IPS-18a (cell line): ENCODE results near the gene EPG5.
"Not testable (repeated sequence)": the region's sequence is repeated elsewhere in the genome, so short reads cannot be mapped to it uniquely, and the experiment has no call there.

Source experiments
- H3K27ac ChIP-seq: one replicate; pipeline ENCODE4 v1.5.1; 2013; ENCODE audit warnings: low read length
- H3K27me3 ChIP-seq: one replicate; pipeline ENCODE4 v1.6.1; 2013; ENCODE audit warnings: mild to moderate bottlenecking, low read length; ENCODE audit not compliant: control insufficient read depth, insufficient read depth
- H3K36me3 ChIP-seq: one replicate; pipeline ENCODE4 v1.6.1; 2013; ENCODE audit warnings: low read depth, low read length; ENCODE audit not compliant: control insufficient read depth
- H3K4me1 ChIP-seq: one replicate; pipeline ENCODE4 v1.6.1; 2013; ENCODE audit warnings: low read depth, low read length; ENCODE audit not compliant: control insufficient read depth
- H3K4me3 ChIP-seq: one replicate; pipeline ENCODE4 v1.5.1; 2013; ENCODE audit warnings: low read length
- H3K9ac ChIP-seq: one replicate; pipeline ENCODE4 v1.6.1; 2013; ENCODE audit warnings: mild to moderate bottlenecking, low read length, moderate library complexity
- H3K9me3 ChIP-seq: one replicate; pipeline ENCODE4 v1.6.1; 2013; ENCODE audit warnings: low read depth, low read length; ENCODE audit not compliant: control insufficient read depth

EPG5 gene

DNA sequence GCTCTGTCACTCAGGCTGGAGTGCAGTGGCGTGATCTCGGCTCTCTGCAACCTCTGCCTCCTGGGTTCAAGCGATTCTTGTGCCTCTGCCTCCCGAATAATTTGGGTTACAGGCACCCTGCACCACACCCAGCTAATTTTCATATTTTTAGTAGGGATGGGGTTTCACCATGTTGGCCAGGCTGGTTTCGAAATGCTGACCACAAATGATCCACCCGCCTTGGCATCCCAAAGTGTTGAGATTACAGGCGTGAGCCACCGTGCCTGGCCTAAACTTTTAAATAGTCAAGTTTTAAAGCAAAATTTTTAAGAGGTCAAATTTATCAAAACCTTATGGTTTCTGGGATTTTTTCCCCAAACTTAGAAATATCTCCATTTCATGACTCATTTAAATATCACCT, 148.4 kb downstream of the EPG5 start:
- not testable (repeated sequence) for H3K9me3 ChIP-seq, H3K9ac ChIP-seq, H3K4me3 ChIP-seq, H3K36me3 ChIP-seq, H3K27me3 ChIP-seq, H3K4me1 ChIP-seq, H3K27ac ChIP-seq

GRCh38 chr18:45817543-45817942, 149.6 kb downstream of the EPG5 start:
- no peak overlapping the region for H3K27ac ChIP-seq
- H3K27me3 ChIP-seq: no peaks in the 10 kb centered on the region
- H3K9ac ChIP-seq: no peak overlapping the region
- no peaks in the 10 kb centered on the region for H3K36me3 ChIP-seq
- H3K4me1 ChIP-seq: no peaks in the 10 kb centered on the region
- no peaks in the 10 kb centered on the region for H3K9me3 ChIP-seq
- H3K4me3 ChIP-seq: no peak overlapping the region

DNA sequence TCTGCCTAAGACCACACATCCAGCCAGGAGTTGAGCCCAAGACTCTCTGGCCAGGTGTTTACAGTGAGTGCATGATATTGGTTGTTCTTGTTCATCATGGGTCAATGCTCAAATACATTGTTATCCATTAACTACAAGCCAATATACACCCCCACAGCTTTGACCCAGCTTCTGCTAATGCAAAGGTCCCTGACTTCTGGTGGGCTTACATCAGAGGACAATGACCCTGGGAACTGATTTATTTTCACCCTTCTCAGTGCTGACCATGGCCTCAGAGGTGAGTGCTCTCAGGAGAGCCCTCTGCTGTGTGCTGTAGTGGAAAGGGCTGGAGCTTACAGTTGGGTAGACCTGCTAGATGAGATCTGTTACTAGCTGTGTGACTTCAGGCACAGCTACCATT, 152.4 kb downstream of the EPG5 start:
- not testable (repeated sequence) for H3K36me3 ChIP-seq, H3K9me3 ChIP-seq, H3K4me3 ChIP-seq, H3K27ac ChIP-seq, H3K27me3 ChIP-seq, H3K4me1 ChIP-seq, H3K9ac ChIP-seq

DNA sequence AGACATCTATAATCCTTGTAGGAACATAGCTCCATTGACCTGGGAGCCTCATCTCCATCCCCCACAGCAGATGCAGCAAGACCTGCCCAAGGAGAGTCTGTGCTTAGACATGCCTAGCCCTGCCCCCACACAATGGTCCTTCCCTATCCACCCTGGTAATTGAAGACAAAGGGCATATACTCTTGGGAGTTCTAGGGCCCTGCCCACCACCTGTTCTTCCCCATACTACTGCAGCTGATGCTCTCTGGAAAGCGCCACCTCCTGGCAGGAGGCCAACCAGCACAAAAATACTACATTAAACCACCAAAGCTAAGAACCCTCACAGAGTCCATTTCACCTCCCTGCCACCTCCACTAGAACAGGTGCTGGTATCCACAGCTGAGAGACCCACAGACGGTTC, 160.0 kb downstream of the EPG5 start:
- not testable (repeated sequence) for H3K9ac ChIP-seq, H3K27ac ChIP-seq, H3K27me3 ChIP-seq

GRCh38 chr18:45806226-45806625, 160.9 kb downstream of the EPG5 start:
- Histone ChIP-seq H3K9ac (no peak overlapping the region), H3K9me3 (no peaks in the 10 kb centered on the region), H3K27me3 (no peaks in the 10 kb centered on the region), H3K4me1 (no peaks in the 10 kb centered on the region), H3K27ac (no peak overlapping the region), H3K36me3 (no peaks in the 10 kb centered on the region), H3K4me3 (no peak overlapping the region)

More for the DNA sequence above, 160.0 kb downstream of the EPG5 start:
- not testable (repeated sequence) for H3K36me3 ChIP-seq, H3K9me3 ChIP-seq, H3K4me1 ChIP-seq, H3K4me3 ChIP-seq

GRCh38 chr18:45805551-45805950, 161.6 kb downstream of the EPG5 start:
- H3K9me3 ChIP-seq: peaks cover 1% of the 10 kb centered on the region
- no peak overlapping the region for H3K27ac ChIP-seq
- H3K36me3 ChIP-seq: no peaks in the 10 kb centered on the region
- H3K27me3 ChIP-seq: no peaks in the 10 kb centered on the region
- no peaks in the 10 kb centered on the region for H3K4me1 ChIP-seq
- H3K9ac ChIP-seq: no peak overlapping the region
- no peak overlapping the region for H3K4me3 ChIP-seq

GRCh38 chr18:45802814-45803492, 164.2 kb downstream of the EPG5 start:
- Histone ChIP-seq H3K9ac (no peak overlapping the region), H3K4me3 (no peak overlapping the region), H3K9me3 (peaks cover 7% of the 10 kb centered on the region), H3K4me1 (no peaks in the 10 kb centered on the region), H3K36me3 (no peaks in the 10 kb centered on the region), H3K27ac (no peak overlapping the region), H3K27me3 (no peaks in the 10 kb centered on the region)

- Histone ChIP-seq H3K4me3 (no peak overlapping the region), H3K9me3 (peaks cover 7% of the 10 kb centered on the region), H3K36me3 (no peaks in the 10 kb centered on the region), H3K4me1 (no peaks in the 10 kb centered on the region), H3K9ac (no peak overlapping the region), H3K27me3 (no peaks in the 10 kb centered on the region), H3K27ac (no peak overlapping the region)
These were observed 165.6 kb downstream of the EPG5 start for GRCh38 chr18:45801416-45802004.
